Measurements from ENCODE around the gene EFNA5.

- TF ChIP-seq SUZ12 (IDR thresholded peaks at IDR 0.05; ENCODE audit: extremely low read depth, insufficient read depth, insufficient read length) (no peak), YY1 (IDR thresholded peaks at IDR 0.05; ENCODE audit: insufficient read depth, insufficient read length) (no peak)
Observed at GRCh38 chr5:107444300-107444699, 226.4 kb downstream of the EFNA5 start.

Data from NT2/D1 (cell line).